HPDE6-E6E7 (cell line): ENCODE measurements around the gene EEF1A1.
"Not testable (repeated sequence)": the region's sequence is repeated elsewhere in the genome, so short reads cannot be mapped to it uniquely, and the experiment has no call there.

Experiments used
- DNase-seq: peaks from one replicate; pipeline ENCODE4 v3.0.0; 2011; ENCODE audit warnings: missing footprints; ENCODE audit errors: extremely low spot score

The EEF1A1 gene

GRCh38 chr6:73537677-73538076 lies 16.8 kb upstream of the EEF1A1 start:
- no peak for DNase-seq

- no peak for DNase-seq
Observed at GRCh38 chr6:73534628-73535027, 13.8 kb upstream of the EEF1A1 start.

- DNase-seq: no peak
Observed at GRCh38 chr6:73532293-73532692, 11.5 kb upstream of the EEF1A1 start.

GRCh38 chr6:73528897-73529296 lies 8.1 kb upstream of the EEF1A1 start:
- no peak for DNase-seq

GRCh38 chr6:73525546-73526330 lies 4.9 kb upstream of the EEF1A1 start:
- no peak for DNase-seq

- DNase-seq: no peak
Observed at GRCh38 chr6:73523434-73524123, 2.7 kb upstream of the EEF1A1 start.

- DNase-seq: peak; percentile 60
Observed at GRCh38 chr6:73521351-73521985, 636 bp upstream of the EEF1A1 start.

GRCh38 chr6:73519926-73520687 lies 725 bp downstream of the EEF1A1 start:
- DNase-seq: no peak

GRCh38 chr6:73518982-73519881 lies 1.6 kb downstream of the EEF1A1 start:
- DNase-seq: not testable (repeated sequence)

GRCh38 chr6:73518100-73518981 lies 2.5 kb downstream of the EEF1A1 start:
- not testable (repeated sequence) for DNase-seq

- DNase-seq: no peak
Observed at GRCh38 chr6:73516514-73517489, 4.0 kb downstream of the EEF1A1 start.

GRCh38 chr6:73515204-73515655 lies 5.6 kb downstream of the EEF1A1 start:
- DNase-seq: no peak

GRCh38 chr6:73514746-73515110 lies 6.1 kb downstream of the EEF1A1 start:
- no peak for DNase-seq

- no peak for DNase-seq
Observed at GRCh38 chr6:73513496-73513854, 7.4 kb downstream of the EEF1A1 start.

- no peak for DNase-seq
Observed at GRCh38 chr6:73511796-73512195, 9.0 kb downstream of the EEF1A1 start.

- no peak for DNase-seq
Observed at GRCh38 chr6:73509851-73510250, 11.0 kb downstream of the EEF1A1 start.

GRCh38 chr6:73508776-73509175 lies 12.1 kb downstream of the EEF1A1 start:
- no peak for DNase-seq

- DNase-seq: no peak
Observed at GRCh38 chr6:73506246-73506645, 14.6 kb downstream of the EEF1A1 start.

GRCh38 chr6:73505705-73506104 lies 15.1 kb downstream of the EEF1A1 start:
- DNase-seq: not testable (repeated sequence)
